Endothelial cell of umbilical vein (primary cell): ENCODE results near the gene ADAM8. TPM values are rescaled to one million over a fixed set of nuclear protein-coding genes. Genes with fewer than 3 reads are reported as not detected.

ENCODE experiments used
- BruUV-seq: library from RNA; stranded (reverse); fragments of 400-500 nt; replicated peaks from 2 replicates; lab custom pipeline; 2021; lab: Mats Ljungman, UMichigan
- CTCF ChIA-PET: fragments of 300-600, 350-600 bp; sonication (Branson Sonifier 250); formaldehyde crosslinking; loops from one replicate; lab custom pipeline; 2021; ENCODE audit warnings: antibody characterized with exemption, inconsistent platforms; lab: Charles Lee
- POLR2A ChIA-PET: fragments of 300-600, 350-600 bp; sonication (Branson Sonifier 250); formaldehyde crosslinking; loops from one replicate; lab custom pipeline; 2021; ENCODE audit warnings: antibody characterized with exemption, inconsistent platforms; lab: Charles Lee
- DNase-seq: peaks from one replicate; pipeline ENCODE4 v3.0.0-alpha.2; 2011; ENCODE audit warnings: low read depth, low spot score
- FAIRE-seq: peaks from 2 replicates; lab custom pipeline; 2011; peaks lifted over from hg19 to GRCh38; lab: Jason Lieb, UNC
- H2AFZ ChIP-seq: 2 replicates; pipeline ENCODE4 v1.6.0; 2012; ENCODE audit warnings: low read depth, low read length, control low read depth, inconsistent platforms
- H3K27ac ChIP-seq: 2 replicates; pipeline ENCODE4 v1.5.1; 2011; ENCODE audit warnings: low read depth, mild to moderate bottlenecking, control low read depth, low read length, moderate library complexity; ENCODE audit not compliant: insufficient read depth
- H3K27me3 ChIP-seq, 2 experiments: 2 replicates each; pipeline versions ENCODE4 v1.6.0 to v1.6.1; 2011; ENCODE audit warnings: low read length in 2 of 2, mixed read lengths in 1 of 2; ENCODE audit not compliant: control insufficient read depth in 2 of 2, insufficient read depth in 2 of 2
- H3K36me3 ChIP-seq, 2 experiments: 2 replicates in 1 of 2; 3 replicates in 1 of 2; pipeline ENCODE4 v1.5.1; 2011; ENCODE audit warnings: low read length in 2 of 2, mild to moderate bottlenecking in 1 of 2, moderate library complexity in 1 of 2; ENCODE audit not compliant: control insufficient read depth in 2 of 2, insufficient read depth in 2 of 2; ENCODE audit errors: extremely low read depth in 1 of 2
- H3K4me1 ChIP-seq: 3 replicates; pipeline ENCODE4 v1.5.1; 2011; ENCODE audit warnings: mild to moderate bottlenecking, low read length; ENCODE audit not compliant: control insufficient read depth, insufficient read depth; ENCODE audit errors: extremely low read depth
- H3K4me2 ChIP-seq: 2 replicates; pipeline ENCODE4 v1.6.1; 2011; ENCODE audit warnings: low read length, control low read depth, mixed read lengths; ENCODE audit not compliant: insufficient read depth
- H3K4me3 ChIP-seq, 3 experiments: fragments of 200-600 bp in 1 of 3; sonication (generic), shearing (Covaris generic) in 1 of 3; replicated peaks in 1 of 3; 2 replicates each; pipeline ENCODE4 v1.5.1; 2011 to 2016; ENCODE audit warnings: control low read depth in 3 of 3, low read length in 3 of 3, mild to moderate bottlenecking in 2 of 3, inconsistent platforms in 1 of 3, low read depth in 1 of 3, moderate library complexity in 1 of 3; ENCODE audit not compliant: insufficient read depth in 1 of 3
- H3K79me2 ChIP-seq: 2 replicates; pipeline ENCODE4 v1.6.0; 2012; ENCODE audit warnings: low read length, inconsistent platforms; ENCODE audit not compliant: control insufficient read depth, insufficient read depth
- H3K9ac ChIP-seq: replicated peaks from 2 replicates; pipeline ENCODE3; 2011; ENCODE audit warnings: low read length, control low read depth; ENCODE audit not compliant: insufficient read depth; ENCODE audit errors: extremely low read depth
- H3K9me1 ChIP-seq: replicated peaks from 3 replicates; pipeline ENCODE4 v1.6.0; 2011; ENCODE audit warnings: mild to moderate bottlenecking, low read length; ENCODE audit not compliant: control insufficient read depth, insufficient read depth; ENCODE audit errors: extremely low read depth
- H3K9me3 ChIP-seq: replicated peaks from 2 replicates; pipeline ENCODE4 v1.5.1; 2012; ENCODE audit warnings: low read length, inconsistent platforms; ENCODE audit not compliant: control insufficient read depth, insufficient read depth
- H4K20me1 ChIP-seq: replicated peaks from 2 replicates; pipeline ENCODE3; 2011; ENCODE audit warnings: mild to moderate bottlenecking, low read length; ENCODE audit not compliant: control insufficient read depth, insufficient read depth; ENCODE audit errors: extremely low read depth
- CTCF ChIP-seq, 2 donors: IDR thresholded peaks; 1 replicate in 1 of 2; 2 replicates in 1 of 2; pipeline ENCODE4 v1.5.1; 2011; ENCODE audit warnings: low read length in 2 of 2, mild to moderate bottlenecking in 2 of 2, moderate library complexity in 2 of 2, control low read depth in 1 of 2, inconsistent platforms in 1 of 2, low read depth in 1 of 2; ENCODE audit not compliant: insufficient read depth in 1 of 2; ENCODE audit errors: extremely low read depth in 1 of 2
- EZH2 ChIP-seq: IDR thresholded peaks from 2 replicates; pipeline ENCODE4 v1.6.1; 2012; ENCODE audit warnings: borderline replicate concordance, low read depth, mild to moderate bottlenecking, moderate library complexity, low read length, inconsistent platforms; ENCODE audit not compliant: severe bottlenecking
- JUN ChIP-seq: IDR thresholded peaks from 2 replicates; pipeline ENCODE4 v1.6.1; 2011; ENCODE audit warnings: borderline replicate concordance, low read depth; ENCODE audit not compliant: insufficient read length, insufficient read depth
- MAX ChIP-seq: IDR thresholded peaks from 2 replicates; pipeline ENCODE4 v1.6.1; 2011; ENCODE audit not compliant: insufficient read depth, insufficient read length
- dilution Hi-C: fragments of 300-500 bp; cut with MboI; formaldehyde crosslinking; loops from one replicate; pipeline ENCODE4 v1.15.0; 2019; ENCODE audit warnings: low sequenced_read_pairs; ENCODE audit not compliant: extremely low pct_ligation_motif_present
- intact Hi-C: fragments of 100-400 bp; cut with micrococcal nuclease; formaldehyde crosslinking; loops from one replicate; pipeline ENCODE4 v1.10.0; 2022
- polyA plus RNA-seq, 4 experiments: library from polyadenylated mRNA; depleted of rRNA in 3 of 4; stranded (reverse) in 3 of 4; unstranded in 1 of 4; fragments of >200 nt; gene quantifications; 2 replicates each; pipeline versions ENCODE4 v1.2.1 to v1.2.3, GENCODE V29; 2011 to 2012; ENCODE audit warnings: missing spikeins in 1 of 4
- total RNA-seq: library from RNA; stranded (reverse); gene quantifications from 2 replicates; pipeline ENCODE4 v1.2.3, GENCODE V29; 2021

Gene ADAM8
- total and polyA plus RNA-seq, 2 donors (not counting 3 experiments of a cell fraction or from before 2014, with no cell fraction given), result 0.51 to 0.55 TPM

GRCh38 chr10:133277277-133277992 lies 767 bp upstream of the ADAM8 start:
- H2AFZ ChIP-seq, result no peak overlapping the region
- FAIRE-seq (no peak), DNase-seq (no peak)
- H3K27ac ChIP-seq, result no peak overlapping the region
- BruUV-seq, result no TSS peak
- peaks cover 5 to 10% of the 10 kb centered on the region in 2 experiments for H3K27me3 ChIP-seq
- H3K9me1 ChIP-seq, result no peaks in the 10 kb centered on the region
- CTCF ChIA-PET, result interaction anchor here (1.2 to 1.5 kb wide), 2 partner anchors 14 to 315 kb away, joined by 3 to 6 read pairs; no protein-coding TSS in a partner anchor
- intact Hi-C loops, result no loop called here
- no peaks in the 10 kb centered on the region for H3K4me1 ChIP-seq
- H3K9ac ChIP-seq, result no peak overlapping the region
- H4K20me1 ChIP-seq, result no peaks in the 10 kb centered on the region
- H3K4me3 ChIP-seq, result no peak overlapping the region
- TF ChIP-seq MAX (no peak), JUN (no peak)
- no peaks in the 10 kb centered on the region for H3K9me3 ChIP-seq
- peaks cover 0 to 12% of the 10 kb centered on the region in 2 experiments for H3K36me3 ChIP-seq
- dilution Hi-C loops, result no loop called here
- no peaks in the 10 kb centered on the region for H3K79me2 ChIP-seq
- no peak overlapping the region for H3K4me2 ChIP-seq
- POLR2A ChIA-PET, result no interaction called here

GRCh38 chr10:133276100-133276434 lies 601 bp downstream of the ADAM8 start:
- POLR2A ChIA-PET, result no interaction called here
- Histone ChIP-seq H3K36me3 (peaks cover 0 to 8% of the 10 kb centered on the region in 2 experiments), H3K4me1 (no peaks in the 10 kb centered on the region), H3K79me2 (no peaks in the 10 kb centered on the region), H3K27ac (no peak overlapping the region), H2AFZ (no peak overlapping the region), H4K20me1 (no peaks in the 10 kb centered on the region), H3K9me1 (no peaks in the 10 kb centered on the region), H3K9me3 (no peaks in the 10 kb centered on the region), H3K4me3 (no peak overlapping the region), H3K4me2 (no peak overlapping the region), H3K9ac (no peak overlapping the region), H3K27me3 (peaks cover 5 to 10% of the 10 kb centered on the region in 2 experiments)
- TF ChIP-seq EZH2 (peak; percentile 74), CTCF (IDR thresholded peaks at IDR 0.05; ENCODE audit: extremely low read depth in 1 of 2, insufficient read depth in 1 of 2, low read depth in 1 of 2, low read length in 2 of 2) (no peak)
- FAIRE-seq (no peak), DNase-seq (no peak)
- dilution Hi-C loops (no loop called here), intact Hi-C loops (no loop called here)
- no TSS peak for BruUV-seq
- CTCF ChIA-PET, result interaction anchor here (1.2 to 1.3 kb wide), 2 partner anchors 12 to 17 kb away, joined by 3 read pairs; no protein-coding TSS in a partner anchor
